ENCODE data around the gene OPCML.
A peak's percentile ranks its signal among the peaks of the same experiment; 100 is the strongest.

The OPCML gene

GRCh38 chr11:132895340-132895739, 637.0 kb downstream of the OPCML start:
- no peak overlapping the region for H3K18ac ChIP-seq (ENCODE audit: low read length)

GRCh38 chr11:132894606-132895005, 637.7 kb downstream of the OPCML start:
- Histone ChIP-seq H3K27me3 (ENCODE audit: control insufficient read depth in 3 of 3, insufficient read depth in 3 of 3, low read depth in 1 of 3, low read length in 3 of 3) (no peaks in the 10 kb centered on the region), H2BK15ac (ENCODE audit: low read length) (no peak overlapping the region), H2BK120ac (ENCODE audit: low read depth, low read length) (no peak overlapping the region), H3K4me2 (ENCODE audit: insufficient read depth, low read length, poor library complexity, severe bottlenecking) (no peak overlapping the region), H3K14ac (ENCODE audit: low read length) (no peak overlapping the region), H3K9me3 (replicated peaks in 1 of 2; ENCODE audit: control insufficient read depth in 2 of 2, insufficient read depth in 1 of 2, low read depth in 1 of 2, low read length in 2 of 2) (peaks cover 0 to 2% of the 10 kb centered on the region in 2 donors), H3K36me3 (replicated peaks in 1 of 2; ENCODE audit: control insufficient read depth in 2 of 2, insufficient read depth in 2 of 2, low read length in 2 of 2) (no peaks in the 10 kb centered on the region), H3K18ac (ENCODE audit: low read length) (no peak overlapping the region), H3K27ac (replicated peaks; ENCODE audit: low read length) (no peak overlapping the region), H2BK5ac (ENCODE audit: low read length) (no peak overlapping the region), H4K91ac (ENCODE audit: low read depth, low read length, poor library complexity) (no peak overlapping the region), H3K23ac (ENCODE audit: low read depth, low read length, poor library complexity) (no peak overlapping the region), H3K4me1 (ENCODE audit: control insufficient read depth in 2 of 2, insufficient read depth in 1 of 2, low read depth in 1 of 2, low read length in 2 of 2) (peaks cover 2 to 3% of the 10 kb centered on the region in 2 donors), H2BK12ac (ENCODE audit: low read length) (no peak overlapping the region), H2AK5ac (ENCODE audit: low read depth, low read length) (no peak overlapping the region), H3K79me1 (ENCODE audit: low read depth, low read length) (no peaks in the 10 kb centered on the region), H3K4ac (ENCODE audit: low read length) (no peak overlapping the region), H3K4me3 (ENCODE audit: low read length in 2 of 2) (no peak overlapping the region), H4K8ac (ENCODE audit: low read depth, low read length) (no peak overlapping the region), H2AFZ (ENCODE audit: low read length) (no peak overlapping the region), H3K9ac (ENCODE audit: low read depth, low read length, poor library complexity) (no peak overlapping the region)
- no peak for DNase-seq (ENCODE audit: low spot score)
- WGBS, 2 donors (ENCODE audit: extremely low coverage in 2 of 2, insufficient read length in 2 of 2, insufficient replicate concordance in 1 of 2): no CpG with 5 or more reads among the region's 1 CpG

More at GRCh38 chr11:132895340-132895739, 637.0 kb downstream of the OPCML start:
- no peaks in the 10 kb centered on the region for H3K27me3 ChIP-seq (ENCODE audit: control insufficient read depth in 3 of 3, insufficient read depth in 3 of 3, low read depth in 1 of 3, low read length in 3 of 3)
- H2BK15ac ChIP-seq (ENCODE audit: low read length): no peak overlapping the region
- H4K91ac ChIP-seq (ENCODE audit: low read depth, low read length, poor library complexity): no peak overlapping the region
- H3K4me2 ChIP-seq (ENCODE audit: insufficient read depth, low read length, poor library complexity, severe bottlenecking): no peak overlapping the region
- H2BK120ac ChIP-seq (ENCODE audit: low read depth, low read length): no peak overlapping the region
- H3K27ac ChIP-seq (replicated peaks; ENCODE audit: low read length): no peak overlapping the region
- H3K23ac ChIP-seq (ENCODE audit: low read depth, low read length, poor library complexity): no peak overlapping the region
- no peak overlapping the region for H3K4ac ChIP-seq (ENCODE audit: low read length)
- H2BK12ac ChIP-seq (ENCODE audit: low read length): no peak overlapping the region
- H4K8ac ChIP-seq (ENCODE audit: low read depth, low read length): no peak overlapping the region
- no peak overlapping the region for H3K9ac ChIP-seq (ENCODE audit: low read depth, low read length, poor library complexity)
- no peak overlapping the region for H3K4me3 ChIP-seq (ENCODE audit: low read length in 2 of 2)
- H3K79me1 ChIP-seq (ENCODE audit: low read depth, low read length): no peaks in the 10 kb centered on the region
- peaks cover 2 to 3% of the 10 kb centered on the region in 2 donors for H3K4me1 ChIP-seq (ENCODE audit: control insufficient read depth in 2 of 2, insufficient read depth in 1 of 2, low read depth in 1 of 2, low read length in 2 of 2)
- H2AFZ ChIP-seq (ENCODE audit: low read length): peak overlapping the region; percentile 78
- H3K36me3 ChIP-seq (replicated peaks in 1 of 2; ENCODE audit: control insufficient read depth in 2 of 2, insufficient read depth in 2 of 2, low read length in 2 of 2): no peaks in the 10 kb centered on the region
- no peak overlapping the region for H3K14ac ChIP-seq (ENCODE audit: low read length)
- DNase-seq (ENCODE audit: low spot score): no peak
- peaks cover 0 to 2% of the 10 kb centered on the region in 2 donors for H3K9me3 ChIP-seq (replicated peaks in 1 of 2; ENCODE audit: control insufficient read depth in 2 of 2, insufficient read depth in 1 of 2, low read depth in 1 of 2, low read length in 2 of 2)
- WGBS, 2 donors (ENCODE audit: extremely low coverage in 2 of 2, insufficient read length in 2 of 2, insufficient replicate concordance in 1 of 2): no CpG with 5 or more reads among the region's 3 CpGs
- no peak overlapping the region for H2AK5ac ChIP-seq (ENCODE audit: low read depth, low read length)
- H2BK5ac ChIP-seq (ENCODE audit: low read length): no peak overlapping the region

GRCh38 chr11:132892876-132893275, 639.4 kb downstream of the OPCML start:
- Histone ChIP-seq H3K9me3 (replicated peaks in 1 of 2; ENCODE audit: control insufficient read depth in 2 of 2, insufficient read depth in 1 of 2, low read depth in 1 of 2, low read length in 2 of 2) (peaks cover 0 to under 1% of the 10 kb centered on the region in 2 donors), H2BK12ac (ENCODE audit: low read length) (no peak overlapping the region), H4K91ac (ENCODE audit: low read depth, low read length, poor library complexity) (no peak overlapping the region), H3K18ac (ENCODE audit: low read length) (no peak overlapping the region), H3K36me3 (replicated peaks in 1 of 2; ENCODE audit: control insufficient read depth in 2 of 2, insufficient read depth in 2 of 2, low read length in 2 of 2) (no peaks in the 10 kb centered on the region), H2BK120ac (ENCODE audit: low read depth, low read length) (peak overlapping the region; percentile 55), H3K4ac (ENCODE audit: low read length) (no peak overlapping the region), H3K4me3 (ENCODE audit: low read length in 2 of 2) (no peak overlapping the region), H3K4me1 (ENCODE audit: control insufficient read depth in 2 of 2, insufficient read depth in 1 of 2, low read depth in 1 of 2, low read length in 2 of 2) (peaks cover 2 to 3% of the 10 kb centered on the region in 2 donors), H3K27ac (replicated peaks; ENCODE audit: low read length) (no peak overlapping the region), H2AK5ac (ENCODE audit: low read depth, low read length) (no peak overlapping the region), H2AFZ (ENCODE audit: low read length) (no peak overlapping the region), H2BK5ac (ENCODE audit: low read length) (no peak overlapping the region), H3K27me3 (ENCODE audit: control insufficient read depth in 3 of 3, insufficient read depth in 3 of 3, low read depth in 1 of 3, low read length in 3 of 3) (no peaks in the 10 kb centered on the region), H3K9ac (ENCODE audit: low read depth, low read length, poor library complexity) (no peak overlapping the region), H4K8ac (ENCODE audit: low read depth, low read length) (no peak overlapping the region), H3K14ac (ENCODE audit: low read length) (no peak overlapping the region), H3K4me2 (ENCODE audit: insufficient read depth, low read length, poor library complexity, severe bottlenecking) (no peak overlapping the region), H3K79me1 (ENCODE audit: low read depth, low read length) (no peaks in the 10 kb centered on the region), H3K23ac (ENCODE audit: low read depth, low read length, poor library complexity) (no peak overlapping the region), H2BK15ac (ENCODE audit: low read length) (no peak overlapping the region)
- WGBS, 2 donors (ENCODE audit: extremely low coverage in 2 of 2, insufficient read length in 2 of 2, insufficient replicate concordance in 1 of 2): no CpG with 5 or more reads among the region's 5 CpGs
- no peak for DNase-seq (ENCODE audit: low spot score)

- Histone ChIP-seq H4K91ac (ENCODE audit: low read depth, low read length, poor library complexity) (no peak overlapping the region), H3K4me1 (ENCODE audit: control insufficient read depth in 2 of 2, insufficient read depth in 1 of 2, low read depth in 1 of 2, low read length in 2 of 2) (peaks cover 0 to 10% of the 10 kb centered on the region in 2 donors), H3K4ac (ENCODE audit: low read length) (no peak overlapping the region), H3K14ac (ENCODE audit: low read length) (no peak overlapping the region), H3K4me3 (ENCODE audit: low read length in 2 of 2) (no peak overlapping the region), H4K8ac (ENCODE audit: low read depth, low read length) (no peak overlapping the region), H3K4me2 (ENCODE audit: insufficient read depth, low read length, poor library complexity, severe bottlenecking) (no peak overlapping the region), H2AK5ac (ENCODE audit: low read depth, low read length) (peak overlapping the region; percentile 38), H3K23ac (ENCODE audit: low read depth, low read length, poor library complexity) (no peak overlapping the region), H3K27me3 (ENCODE audit: control insufficient read depth in 3 of 3, insufficient read depth in 3 of 3, low read depth in 1 of 3, low read length in 3 of 3) (no peaks in the 10 kb centered on the region), H3K27ac (replicated peaks; ENCODE audit: low read length) (no peak overlapping the region), H3K18ac (ENCODE audit: low read length) (no peak overlapping the region), H2BK12ac (ENCODE audit: low read length) (no peak overlapping the region), H2BK120ac (ENCODE audit: low read depth, low read length) (no peak overlapping the region), H3K79me1 (ENCODE audit: low read depth, low read length) (no peaks in the 10 kb centered on the region), H2AFZ (ENCODE audit: low read length) (peak overlapping the region; percentile 9), H2BK15ac (ENCODE audit: low read length) (no peak overlapping the region), H3K36me3 (replicated peaks in 1 of 2; ENCODE audit: control insufficient read depth in 2 of 2, insufficient read depth in 2 of 2, low read length in 2 of 2) (no peaks in the 10 kb centered on the region), H2BK5ac (ENCODE audit: low read length) (no peak overlapping the region), H3K9ac (ENCODE audit: low read depth, low read length, poor library complexity) (no peak overlapping the region), H3K9me3 (replicated peaks in 1 of 2; ENCODE audit: control insufficient read depth in 2 of 2, insufficient read depth in 1 of 2, low read depth in 1 of 2, low read length in 2 of 2) (no peaks in the 10 kb centered on the region)
- WGBS, 2 donors (ENCODE audit: extremely low coverage in 2 of 2, insufficient read length in 2 of 2, insufficient replicate concordance in 1 of 2): no CpG with 5 or more reads among the region's 6 CpGs
- no peak for DNase-seq (ENCODE audit: low spot score)
These were observed 644.1 kb downstream of the OPCML start for GRCh38 chr11:132888226-132888625.
